Sigmoid colon (tissue), 7 donors: ENCODE data around the gene FAM186B. TPM values are rescaled to one million over a fixed set of nuclear protein-coding genes. Genes with fewer than 3 reads are reported as not detected.
"Not testable (repeated sequence)": the region's sequence is repeated elsewhere in the genome, so short reads cannot be mapped to it uniquely, and the experiment has no call there.

Experiments
- DNase-seq: peaks from one replicate; pipeline ENCODE4 v3.0.0-alpha.2; 2019
- H3K27ac ChIP-seq, 4 donors: fragments of 200-600 bp; sonication (generic); one replicate each; pipeline ENCODE4 v1.5.1; 2016 to 2019; ENCODE audit warnings: mild to moderate bottlenecking in 1 of 4
- H3K27me3 ChIP-seq, 3 donors: fragments of 200-600 bp; sonication (generic); one replicate each; pipeline ENCODE4 v1.5.1; 2019; ENCODE audit warnings: mild to moderate bottlenecking in 1 of 3
- H3K36me3 ChIP-seq, 4 donors: fragments of 200-600 bp; sonication (generic); one replicate each; pipeline ENCODE4 v1.5.1; 2016 to 2019
- H3K4me1 ChIP-seq, 4 donors: fragments of 200-600 bp; sonication (generic); one replicate each; pipeline ENCODE4 v1.5.1; 2017 to 2019
- H3K4me3 ChIP-seq, 4 donors: fragments of 200-600 bp; sonication (generic); one replicate each; pipeline ENCODE4 v1.5.1; 2017 to 2019; ENCODE audit warnings: mild to moderate bottlenecking in 2 of 4, moderate library complexity in 1 of 4
- H3K9me3 ChIP-seq, 4 donors: fragments of 200-600 bp in 3 of 4; sonication (generic) in 3 of 4; one replicate each; pipeline versions ENCODE4 v1.5.1 to v1.6.1; 2013 to 2019
- EP300 ChIP-seq, 4 donors: sonication (generic); formaldehyde crosslinking; IDR thresholded peaks; one replicate each; pipeline ENCODE4 v1.6.1; 2017; ENCODE audit warnings: antibody characterized with exemption in 4 of 4
- POLR2A ChIP-seq, 2 donors: fragments of 450-650 bp; IDR thresholded peaks; one replicate each; pipeline ENCODE4 v1.6.1; 2016; ENCODE audit warnings: antibody characterized with exemption in 2 of 2, mild to moderate bottlenecking in 2 of 2, moderate library complexity in 2 of 2
- POLR2AphosphoS5 ChIP-seq, 4 donors: sonication (generic); formaldehyde crosslinking; IDR thresholded peaks; one replicate each; pipeline ENCODE4 v1.6.1; 2017; ENCODE audit warnings: antibody characterized with exemption in 4 of 4
- WGBS, 2 donors: extraction: QIAGEN DNeasy Blood & Tissue Kit; methylation state at CpG; one replicate each; pipeline ENCODE4 v1.1.7; 2013; 5-methylcytosine and 5-hydroxymethylcytosine counted together
- intact Hi-C: fragments of 100-400 bp; cut with DNase I; formaldehyde crosslinking; loops from one replicate; pipeline ENCODE4 v1.15.1; 2023
- polyA plus RNA-seq, 3 donors: library from polyadenylated mRNA; stranded (reverse); fragments of 200-250 nt; gene quantifications; one replicate each; pipeline ENCODE4 v1.2.3, GENCODE V29; 2013
- total RNA-seq, 4 donors: library from RNA; depleted of rRNA; stranded (reverse); fragments of >200 nt; gene quantifications; one replicate each; pipeline ENCODE4 v1.1.0, GENCODE V29; 2016
- TF ChIP-seq, protein P1 (sequence below), 4 experiments: fragments of 450-650 bp in 3 of 4; fragments of 200-600 bp in 1 of 4; IDR thresholded peaks; one replicate each; pipeline ENCODE4 v1.5.1; 2016 to 2019; ENCODE audit warnings: antibody characterized with exemption in 4 of 4, mild to moderate bottlenecking in 3 of 4, moderate library complexity in 2 of 4
- donor health status: healthy with polysubstance abuse.
- donor health status: Bipolar disorder and iron deficiency.
- donor health status: healthy.

Gene FAM186B, protein sequence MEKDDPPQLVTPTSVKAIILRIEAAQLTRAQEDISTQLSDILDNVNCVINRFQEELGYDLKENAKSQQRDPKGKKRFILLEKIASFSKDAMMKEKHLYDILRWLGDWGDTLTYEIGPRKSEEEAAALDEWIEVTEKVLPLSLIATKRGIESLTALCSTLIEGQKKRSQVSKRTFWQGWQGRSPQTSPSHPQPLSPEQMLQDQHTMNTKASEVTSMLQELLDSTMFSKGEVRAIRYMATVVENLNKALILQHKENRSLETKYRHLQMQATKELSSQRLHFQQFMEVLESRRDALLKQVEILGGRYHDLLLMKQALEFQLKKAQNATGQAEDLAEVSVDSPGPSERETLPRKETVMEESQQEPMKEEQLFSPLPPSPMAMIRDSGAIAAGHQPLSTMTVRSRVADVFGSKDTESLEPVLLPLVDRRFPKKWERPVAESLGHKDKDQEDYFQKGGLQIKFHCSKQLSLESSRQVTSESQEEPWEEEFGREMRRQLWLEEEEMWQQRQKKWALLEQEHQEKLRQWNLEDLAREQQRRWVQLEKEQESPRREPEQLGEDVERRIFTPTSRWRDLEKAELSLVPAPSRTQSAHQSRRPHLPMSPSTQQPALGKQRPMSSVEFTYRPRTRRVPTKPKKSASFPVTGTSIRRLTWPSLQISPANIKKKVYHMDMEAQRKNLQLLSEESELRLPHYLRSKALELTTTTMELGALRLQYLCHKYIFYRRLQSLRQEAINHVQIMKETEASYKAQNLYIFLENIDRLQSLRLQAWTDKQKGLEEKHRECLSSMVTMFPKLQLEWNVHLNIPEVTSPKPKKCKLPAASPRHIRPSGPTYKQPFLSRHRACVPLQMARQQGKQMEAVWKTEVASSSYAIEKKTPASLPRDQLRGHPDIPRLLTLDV
- total RNA-seq (under 1 TPM in 2 of 4 donors, not detected in 2; 0.16 to 0.54 TPM), polyA plus RNA-seq (under 1 TPM in 1 of 3 donors, not detected in 2; 0.22 TPM)

DNA sequence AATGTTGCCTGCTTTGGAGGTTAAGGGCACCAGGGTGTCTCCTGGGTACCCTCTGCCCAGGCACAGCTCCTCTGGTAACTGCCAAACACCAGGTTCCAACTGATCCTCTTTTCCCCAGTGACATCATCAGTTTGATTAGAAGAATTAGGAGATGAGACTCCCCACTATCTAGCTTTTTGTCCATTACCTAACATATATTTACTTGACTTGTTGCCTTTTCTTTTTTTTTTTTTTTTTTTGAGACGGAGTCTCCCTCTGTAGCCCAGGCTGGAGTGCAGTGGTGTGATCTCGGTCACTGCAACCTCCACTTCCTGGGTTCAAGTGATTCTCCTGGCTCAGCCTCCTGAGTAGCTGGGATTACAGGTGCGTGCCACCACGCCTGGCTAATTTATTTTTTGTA, at the start of gene FAM186B:
TSS of gene FAM186B (minus strand) at position 101 of the 400 bp plus-strand sequence. CDS start 162 bp downstream, outside the sequence.
- H3K27me3 ChIP-seq, H3K4me1 ChIP-seq, intact Hi-C loops, H3K27ac ChIP-seq, H3K9me3 ChIP-seq, H3K36me3 ChIP-seq, DNase-seq, H3K4me3 ChIP-seq: not testable (repeated sequence)
- WGBS, 2 donors: 94 to 98% methylated on average over 4 of the region's 4 CpGs

DNA sequence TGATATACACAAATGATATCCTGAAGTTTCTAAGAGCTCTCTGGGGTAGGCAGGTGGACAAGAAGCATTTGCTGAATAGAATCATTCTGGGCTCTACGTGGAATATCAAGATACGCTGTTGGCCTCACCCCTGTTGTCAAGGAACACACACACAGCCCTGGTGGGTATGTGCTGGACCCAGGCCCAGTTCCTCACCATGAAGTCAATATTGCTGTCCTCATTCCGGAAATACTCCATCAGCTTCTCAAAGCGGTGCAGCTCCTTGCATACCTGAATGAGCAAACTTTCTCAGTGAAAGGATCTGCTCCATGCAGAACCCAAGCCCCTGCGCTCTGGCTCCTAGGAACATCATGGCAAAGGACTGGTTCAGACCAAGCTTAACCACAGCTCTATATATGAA, 49.3 kb upstream of the FAM186B start:
- TF ChIP-seq EP300 (IDR thresholded peaks at IDR 0.05) (no peak), POLR2AphosphoS5 (IDR thresholded peaks at IDR 0.05) (no peak), POLR2A (IDR thresholded peaks at IDR 0.05) (no peak)
- TF ChIP-seq, protein P1, sequence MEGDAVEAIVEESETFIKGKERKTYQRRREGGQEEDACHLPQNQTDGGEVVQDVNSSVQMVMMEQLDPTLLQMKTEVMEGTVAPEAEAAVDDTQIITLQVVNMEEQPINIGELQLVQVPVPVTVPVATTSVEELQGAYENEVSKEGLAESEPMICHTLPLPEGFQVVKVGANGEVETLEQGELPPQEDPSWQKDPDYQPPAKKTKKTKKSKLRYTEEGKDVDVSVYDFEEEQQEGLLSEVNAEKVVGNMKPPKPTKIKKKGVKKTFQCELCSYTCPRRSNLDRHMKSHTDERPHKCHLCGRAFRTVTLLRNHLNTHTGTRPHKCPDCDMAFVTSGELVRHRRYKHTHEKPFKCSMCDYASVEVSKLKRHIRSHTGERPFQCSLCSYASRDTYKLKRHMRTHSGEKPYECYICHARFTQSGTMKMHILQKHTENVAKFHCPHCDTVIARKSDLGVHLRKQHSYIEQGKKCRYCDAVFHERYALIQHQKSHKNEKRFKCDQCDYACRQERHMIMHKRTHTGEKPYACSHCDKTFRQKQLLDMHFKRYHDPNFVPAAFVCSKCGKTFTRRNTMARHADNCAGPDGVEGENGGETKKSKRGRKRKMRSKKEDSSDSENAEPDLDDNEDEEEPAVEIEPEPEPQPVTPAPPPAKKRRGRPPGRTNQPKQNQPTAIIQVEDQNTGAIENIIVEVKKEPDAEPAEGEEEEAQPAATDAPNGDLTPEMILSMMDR (IDR thresholded peaks at IDR 0.05): no peak
- Histone ChIP-seq H3K4me3 (no peak overlapping the region), H3K36me3 (peaks cover 4 to 79% (median 17%) of the 10 kb centered on the region in 4 donors), H3K4me1 (no peaks in the 10 kb centered on the region), H3K27ac (no peak overlapping the region), H3K27me3 (no peaks in the 10 kb centered on the region), H3K9me3 (no peaks in the 10 kb centered on the region)
- no peak for DNase-seq
- 94 to 95% methylated on average over 5 of the region's 5 CpGs for WGBS, 2 donors
- intact Hi-C loops: no loop called here

DNA sequence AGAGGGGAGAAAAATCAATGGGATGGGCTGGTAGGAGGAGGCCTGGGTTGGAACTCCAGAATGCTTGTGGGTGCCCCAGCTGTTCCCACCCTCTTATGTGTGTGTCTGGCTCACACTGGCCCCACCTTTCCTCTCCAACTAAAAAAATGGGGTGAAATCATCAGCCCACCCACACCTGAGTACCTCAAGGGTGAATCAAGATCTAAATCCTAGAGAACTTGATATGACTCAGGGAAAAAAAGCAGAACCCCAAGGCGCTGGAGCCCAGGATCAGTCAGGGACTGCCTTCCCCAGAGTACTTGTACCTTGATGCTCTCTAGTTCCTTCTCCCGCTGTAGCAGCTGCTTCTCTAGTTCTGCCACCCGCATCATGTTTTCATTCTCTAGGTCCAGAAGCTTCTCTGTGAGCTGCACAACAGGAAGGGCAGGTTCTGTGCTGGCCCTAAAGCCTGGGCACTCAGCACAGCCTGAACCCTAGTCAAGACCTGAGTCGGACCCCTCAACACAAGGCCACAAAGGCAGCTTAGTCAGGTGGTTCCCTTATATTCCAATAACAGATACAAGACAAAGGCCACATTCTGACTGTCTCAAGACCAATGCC, 47.6 kb upstream of the FAM186B start:
- TF ChIP-seq, protein P1 (IDR thresholded peaks at IDR 0.05): no peak
- TF ChIP-seq POLR2AphosphoS5 (IDR thresholded peaks at IDR 0.05) (no peak), EP300 (IDR thresholded peaks at IDR 0.05) (no peak), POLR2A (IDR thresholded peaks at IDR 0.05) (no peak)
- peaks cover 4 to 84% (median 24%) of the 10 kb centered on the region in 4 donors for H3K36me3 ChIP-seq
- WGBS, 2 donors: 86 to 95% methylated on average over 4 of the region's 4 CpGs

DNA sequence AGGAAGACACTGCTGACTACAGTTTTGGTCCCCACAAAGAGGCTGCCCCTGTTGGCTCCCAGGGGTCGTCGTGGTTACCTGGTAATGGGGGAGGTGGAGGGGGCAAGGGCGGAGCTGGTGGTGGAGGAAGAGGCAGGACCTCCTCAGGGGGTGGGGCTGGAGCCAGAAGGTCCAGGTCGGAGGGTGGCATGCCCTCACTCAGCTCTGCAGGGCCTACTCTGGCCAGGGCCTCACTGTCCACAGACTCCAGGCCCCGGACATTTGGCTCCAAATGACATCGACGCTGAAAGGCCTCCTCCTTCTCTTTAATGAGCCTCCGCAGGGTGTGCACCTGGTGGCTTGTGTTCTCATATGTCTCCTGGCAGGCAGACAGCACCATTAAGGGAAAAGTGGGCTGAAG, 46.4 kb upstream of the FAM186B start:
- Histone ChIP-seq H3K4me1 (peaks cover 0 to 10% (median 3%) of the 10 kb centered on the region in 4 donors), H3K27ac (no peak overlapping the region), H3K27me3 (no peaks in the 10 kb centered on the region), H3K9me3 (no peaks in the 10 kb centered on the region), H3K4me3 (no peak overlapping the region), H3K36me3 (peaks cover 4 to 73% (median 24%) of the 10 kb centered on the region in 4 donors)
- intact Hi-C loops: no loop called here
- TF ChIP-seq EP300 (IDR thresholded peaks at IDR 0.05): no peak
- no peak for TF ChIP-seq POLR2A (IDR thresholded peaks at IDR 0.05)
- TF ChIP-seq POLR2AphosphoS5 (IDR thresholded peaks at IDR 0.05): no peak
- TF ChIP-seq, protein P1 (IDR thresholded peaks at IDR 0.05): no peak
- WGBS, 2 donors: 71 to 75% methylated on average over 8 of the region's 8 CpGs
- no peak for DNase-seq

More for the DNA sequence above, 47.6 kb upstream of the FAM186B start:
- H3K27ac ChIP-seq: no peak overlapping the region
- H3K4me1 ChIP-seq: no peaks in the 10 kb centered on the region
- no peaks in the 10 kb centered on the region for H3K27me3 ChIP-seq
- H3K4me3 ChIP-seq: no peak overlapping the region
- intact Hi-C loops: no loop called here
- DNase-seq: peak; percentile 21
- no peaks in the 10 kb centered on the region for H3K9me3 ChIP-seq
